H1 (cell line): ENCODE results near the gene POLD1. TPM values are rescaled to one million over a fixed set of nuclear protein-coding genes. Genes with fewer than 3 reads are reported as not detected.

Experiments
- polyA plus RNA-seq, 7 experiments: library from polyadenylated mRNA; depleted of rRNA in 3 of 7; stranded (reverse) in 5 of 7; unstranded in 2 of 7; fragments of >200 nt in 5 of 7; fragments of 200-250 nt in 2 of 7; gene quantifications; 1 replicate in 5 of 7; 2 replicates in 1 of 7; 4 replicates in 1 of 7; pipeline versions ENCODE4 v1.2.1 to v1.2.3, GENCODE V29; 2011 to 2013; ENCODE audit warnings: missing spikeins in 2 of 7, mixed read lengths in 2 of 7
- total RNA-seq: library from RNA; stranded (reverse); fragmentation: NEBNext Ultra II Directional; extraction: Animal tissue kit (Norgen Biotek cat#: 25700); gene quantifications from 2 replicates; pipeline ENCODE4 v1.2.1, GENCODE V29; 2021

The POLD1 gene
- total and polyA plus RNA-seq, 2 of the 8 experiments (the other 6 are each of a cell fraction or from before 2014, with no cell fraction given): 141 to 142 TPM

Other genes starting within 250 kb of the POLD1 start
- gene IZUMO2, start 221.1 kb upstream of the POLD1 start, total RNA-seq: 0.94 and 1.7 TPM in 2 replicates
- 1.9 TPM in 2 replicates for gene IZUMO2, start 221.1 kb upstream of the POLD1 start, polyA plus RNA-seq (2011; rRNA removed)
- gene MYH14, start 180.7 kb upstream of the POLD1 start, total RNA-seq: 25.7 and 28.6 TPM in 2 replicates
- 17.3 and 25.3 TPM in 2 replicates for gene MYH14, start 180.7 kb upstream of the POLD1 start, polyA plus RNA-seq (2011; rRNA removed)
- 7.2 and 8.5 TPM in 2 replicates for gene KCNC3, start 55.0 kb upstream of the POLD1 start, total RNA-seq
- 3.9 and 6.3 TPM in 2 replicates for gene KCNC3, start 55.0 kb upstream of the POLD1 start, polyA plus RNA-seq (2011; rRNA removed)
- gene NAPSA, start 18.7 kb upstream of the POLD1 start, total RNA-seq: 0.71 and 1.1 TPM in 2 replicates
- 0.73 and 0.93 TPM in 2 replicates for gene NAPSA, start 18.7 kb upstream of the POLD1 start, polyA plus RNA-seq (2011; rRNA removed)
- gene NR1H2, start 7.9 kb upstream of the POLD1 start, total RNA-seq: 40.3 and 41.4 TPM in 2 replicates
- 47.5 and 61.5 TPM in 2 replicates for gene NR1H2, start 7.9 kb upstream of the POLD1 start, polyA plus RNA-seq (2011; rRNA removed)
- gene SPIB, start 34.6 kb downstream of the POLD1 start, total RNA-seq: 9.6 and 11.1 TPM in 2 replicates
- gene SPIB, start 34.6 kb downstream of the POLD1 start, polyA plus RNA-seq (2011; rRNA removed): 11.8 and 17.4 TPM in 2 replicates
- gene MYBPC2, start 48.5 kb downstream of the POLD1 start, total RNA-seq: 3.1 and 4.1 TPM in 2 replicates
- gene MYBPC2, start 48.5 kb downstream of the POLD1 start, polyA plus RNA-seq (2011; rRNA removed): 1.8 and 2.7 TPM in 2 replicates
- 103 and 105 TPM in 2 replicates for gene EMC10, start 92.2 kb downstream of the POLD1 start, total RNA-seq
- 77.6 and 107 TPM in 2 replicates for gene EMC10, start 92.2 kb downstream of the POLD1 start, polyA plus RNA-seq (2011; rRNA removed)
- 8.1 and 9.1 TPM in 2 replicates for gene GARIN5A, start 92.5 kb downstream of the POLD1 start, total RNA-seq
- 18.5 and 31.5 TPM in 2 replicates for gene GARIN5A, start 92.5 kb downstream of the POLD1 start, polyA plus RNA-seq (2011; rRNA removed)
- gene JOSD2, start 126.8 kb downstream of the POLD1 start, total RNA-seq: 1.9 and 3.6 TPM in 2 replicates
- 5.6 and 6.6 TPM in 2 replicates for gene JOSD2, start 126.8 kb downstream of the POLD1 start, polyA plus RNA-seq (2011; rRNA removed)
- gene ASPDH, start 129.6 kb downstream of the POLD1 start, total RNA-seq: not detected in 2 replicates
- not detected in 2 replicates for gene ASPDH, start 129.6 kb downstream of the POLD1 start, polyA plus RNA-seq (2011; rRNA removed)
- 11.5 and 13.4 TPM in 2 replicates for gene LRRC4B, start 184.1 kb downstream of the POLD1 start, total RNA-seq
- gene LRRC4B, start 184.1 kb downstream of the POLD1 start, polyA plus RNA-seq (2011; rRNA removed): 20.8 and 21.2 TPM in 2 replicates